PC-9 (cell line): ENCODE results near the gene OCA2. TPM values are rescaled to one million over a fixed set of nuclear protein-coding genes. Genes with fewer than 3 reads are reported as not detected.

Source experiments
- BruUV-seq: library from RNA; stranded (reverse); fragments of 400-500 nt; replicated peaks from 2 replicates; lab custom pipeline; 2021; lab: Mats Ljungman, UMichigan
- CTCF ChIA-PET: fragments of 300-600 bp; sonication (Branson Sonifier 250); formaldehyde crosslinking; loops from one replicate; lab custom pipeline; 2022; ENCODE audit warnings: antibody characterized with exemption; lab: Charles Lee
- POLR2A ChIA-PET: fragments of 300-600 bp; sonication (Branson Sonifier 250); formaldehyde crosslinking; loops from one replicate; lab custom pipeline; 2022; ENCODE audit warnings: antibody characterized with exemption; ENCODE audit not compliant: unreplicated experiment; lab: Charles Lee
- DNase-seq, 2 experiments: peaks; one replicate each; pipeline versions ENCODE4 v3.0.0 to v3.0.0-alpha.2; 2015 to 2022; ENCODE audit warnings: mixed read lengths in 1 of 2
- H2AFZ ChIP-seq: fragments of 200-600 bp; sonication (generic); 2 replicates; pipeline ENCODE4 v1.8.1; 2017; ENCODE audit warnings: antibody characterized with exemption
- H3F3A ChIP-seq: fragments of 200-600 bp; sonication (generic); 2 replicates; pipeline ENCODE4 v1.8.1; 2017; ENCODE audit warnings: antibody characterized with exemption, mild to moderate bottlenecking, low read depth; ENCODE audit not compliant: insufficient read depth
- H3K27ac ChIP-seq: fragments of 200-600 bp; sonication (generic); 2 replicates; pipeline ENCODE4 v1.6.1; 2016; ENCODE audit warnings: mixed run types
- H3K27me3 ChIP-seq: fragments of 200-600 bp; sonication (generic); 2 replicates; pipeline ENCODE4 v1.6.1; 2016; ENCODE audit warnings: low read depth, mixed run types; ENCODE audit not compliant: insufficient read depth
- H3K36me3 ChIP-seq: fragments of 200-600 bp; sonication (generic); 2 replicates; pipeline ENCODE4 v1.6.1; 2016; ENCODE audit warnings: low read depth, mixed run types
- H3K4me1 ChIP-seq: fragments of 200-600 bp; sonication (generic); replicated peaks from 2 replicates; pipeline ENCODE4 v1.6.1; 2016; ENCODE audit warnings: mixed run types; ENCODE audit not compliant: insufficient read depth
- H3K4me2 ChIP-seq: fragments of 200-600 bp; sonication (generic); 2 replicates; pipeline ENCODE4 v1.6.1; 2017; ENCODE audit warnings: mixed run types
- H3K4me3 ChIP-seq: fragments of 200-600 bp; sonication (generic); 2 replicates; pipeline ENCODE4 v1.6.1; 2016; ENCODE audit warnings: mixed run types
- H3K79me2 ChIP-seq: fragments of 200-600 bp; sonication (generic); 2 replicates; pipeline ENCODE4 v1.6.1; 2017; ENCODE audit warnings: low read depth, mixed run types
- H3K9me2 ChIP-seq: fragments of 200-600 bp; sonication (generic); 2 replicates; pipeline ENCODE4 v1.8.1; 2017; ENCODE audit warnings: mild to moderate bottlenecking; ENCODE audit not compliant: insufficient read depth
- H3K9me3 ChIP-seq: fragments of 200-600 bp; sonication (generic); 2 replicates; pipeline ENCODE4 v1.8.1; 2016; ENCODE audit warnings: low read depth; ENCODE audit not compliant: insufficient read depth
- H4K20me1 ChIP-seq: fragments of 200-600 bp; sonication (generic); 2 replicates; pipeline ENCODE4 v1.8.1; 2017; ENCODE audit not compliant: insufficient read depth
- EZH2 ChIP-seq: fragments of 200-600 bp; sonication (generic); IDR thresholded peaks from 2 replicates; pipeline ENCODE4 v1.8.0; 2017; ENCODE audit warnings: antibody characterized with exemption, low read depth
- intact Hi-C: fragments of 100-400 bp; cut with micrococcal nuclease; formaldehyde crosslinking; loops from one replicate; pipeline ENCODE4 v1.10.0; 2022; ENCODE audit not compliant: unreplicated experiment
- total RNA-seq: library from RNA; stranded (reverse); gene quantifications from 2 replicates; pipeline ENCODE4 v1.2.3, GENCODE V29; 2021
- TF ChIP-seq, protein P1 (sequence below): fragments of 200-600 bp; sonication (generic); conservative IDR thresholded peaks from 2 replicates; pipeline ENCODE4 v1.6.1; 2017; ENCODE audit warnings: mixed run types, antibody characterized with exemption, mild to moderate bottlenecking, moderate library complexity

OCA2 gene
- total RNA-seq, 1 experiment from 2014 or later, result not detected

DNA sequence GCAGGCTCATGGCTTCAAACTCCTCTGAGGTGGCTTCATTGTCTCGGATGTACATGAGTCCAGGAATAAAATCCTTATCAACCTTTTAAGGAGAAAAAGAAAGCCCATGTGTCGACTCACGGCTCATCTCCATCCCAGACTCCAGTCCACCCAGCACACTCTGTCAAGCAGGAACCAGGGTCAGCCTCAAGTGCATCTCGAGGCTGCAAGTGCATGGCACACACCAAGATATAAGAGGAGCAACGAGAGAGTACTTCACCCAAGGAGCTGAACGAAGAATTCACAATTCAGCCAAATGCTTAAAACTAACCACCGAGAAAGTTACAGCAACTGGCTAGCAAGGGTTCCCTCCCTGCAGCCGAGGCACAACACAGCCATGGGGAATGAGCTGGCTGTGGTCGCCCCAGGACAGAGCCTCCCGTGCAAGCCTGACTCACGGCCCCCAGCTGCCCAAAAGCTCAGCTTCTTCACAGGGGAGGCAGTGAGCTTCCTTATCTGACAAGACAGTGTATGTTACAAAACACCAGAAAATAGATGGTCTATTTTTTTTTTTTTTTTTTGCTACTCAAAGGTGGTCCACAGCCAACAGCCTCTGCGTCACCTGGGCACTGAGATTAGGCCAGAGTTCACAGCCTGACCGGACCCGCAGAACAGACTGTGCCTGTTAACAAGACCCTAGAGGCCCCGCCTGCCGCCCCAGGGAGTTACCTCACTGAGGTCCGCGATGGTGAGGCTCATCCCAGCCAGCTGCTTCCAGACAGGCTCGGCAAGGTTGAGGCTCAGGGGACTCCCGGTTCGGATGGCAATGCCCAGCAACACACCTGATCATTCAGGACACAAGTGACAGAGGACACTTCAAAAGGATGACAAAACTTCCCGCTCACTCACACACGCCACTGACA is 15.9 kb upstream of the OCA2 start:
- no peak for DNase-seq
- H3K4me2 ChIP-seq, result no peak overlapping the region
- CTCF ChIA-PET, result no interaction called here
- no peak overlapping the region for H3K27ac ChIP-seq
- H3K4me1 ChIP-seq, result no peaks in the 10 kb centered on the region
- POLR2A ChIA-PET, result interaction anchor here (0.6 kb wide), 1 partner anchor 108 kb away, joined by 5 read pairs; no protein-coding TSS in a partner anchor
- H3K27me3 ChIP-seq, result no peaks in the 10 kb centered on the region
- no TSS peak for BruUV-seq
- H3K36me3 ChIP-seq, result no peaks in the 10 kb centered on the region
- H3K4me3 ChIP-seq, result no peak overlapping the region
- no peak overlapping the region for H2AFZ ChIP-seq
- TF ChIP-seq EZH2, result no peak
- TF ChIP-seq, protein P1, sequence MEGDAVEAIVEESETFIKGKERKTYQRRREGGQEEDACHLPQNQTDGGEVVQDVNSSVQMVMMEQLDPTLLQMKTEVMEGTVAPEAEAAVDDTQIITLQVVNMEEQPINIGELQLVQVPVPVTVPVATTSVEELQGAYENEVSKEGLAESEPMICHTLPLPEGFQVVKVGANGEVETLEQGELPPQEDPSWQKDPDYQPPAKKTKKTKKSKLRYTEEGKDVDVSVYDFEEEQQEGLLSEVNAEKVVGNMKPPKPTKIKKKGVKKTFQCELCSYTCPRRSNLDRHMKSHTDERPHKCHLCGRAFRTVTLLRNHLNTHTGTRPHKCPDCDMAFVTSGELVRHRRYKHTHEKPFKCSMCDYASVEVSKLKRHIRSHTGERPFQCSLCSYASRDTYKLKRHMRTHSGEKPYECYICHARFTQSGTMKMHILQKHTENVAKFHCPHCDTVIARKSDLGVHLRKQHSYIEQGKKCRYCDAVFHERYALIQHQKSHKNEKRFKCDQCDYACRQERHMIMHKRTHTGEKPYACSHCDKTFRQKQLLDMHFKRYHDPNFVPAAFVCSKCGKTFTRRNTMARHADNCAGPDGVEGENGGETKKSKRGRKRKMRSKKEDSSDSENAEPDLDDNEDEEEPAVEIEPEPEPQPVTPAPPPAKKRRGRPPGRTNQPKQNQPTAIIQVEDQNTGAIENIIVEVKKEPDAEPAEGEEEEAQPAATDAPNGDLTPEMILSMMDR, result no peak
- no peaks in the 10 kb centered on the region for H3F3A ChIP-seq
- no peaks in the 10 kb centered on the region for H3K9me3 ChIP-seq
- intact Hi-C loops, result no loop called here
- H3K9me2 ChIP-seq, result no peaks in the 10 kb centered on the region
- H4K20me1 ChIP-seq, result no peaks in the 10 kb centered on the region
- H3K79me2 ChIP-seq, result no peaks in the 10 kb centered on the region

DNA sequence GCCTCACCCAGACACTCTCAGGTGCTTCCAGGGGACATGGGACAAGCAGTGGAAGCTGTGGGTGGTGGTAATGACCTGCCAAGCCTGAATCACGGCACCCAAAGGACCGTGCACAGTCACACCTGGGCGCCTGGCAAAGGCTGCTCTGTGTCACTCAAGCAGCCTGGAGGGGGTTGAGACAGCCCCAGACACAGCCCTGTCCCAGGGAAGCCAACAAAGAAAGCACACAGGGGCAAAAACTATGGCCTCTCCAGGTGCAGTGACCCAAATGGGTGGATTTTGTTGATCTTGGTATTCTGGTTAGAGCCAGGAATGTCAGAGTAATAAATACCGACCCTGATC is 15.0 kb upstream of the OCA2 start:
- Histone ChIP-seq H3K9me3 (no peaks in the 10 kb centered on the region), H3K9me2 (no peaks in the 10 kb centered on the region), H3K79me2 (no peaks in the 10 kb centered on the region), H3K4me2 (no peak overlapping the region), H3K4me3 (no peak overlapping the region), H3K4me1 (no peaks in the 10 kb centered on the region), H3K27ac (no peak overlapping the region), H3F3A (no peaks in the 10 kb centered on the region), H3K27me3 (no peaks in the 10 kb centered on the region), H3K36me3 (no peaks in the 10 kb centered on the region), H4K20me1 (no peaks in the 10 kb centered on the region), H2AFZ (no peak overlapping the region)
- no peak for DNase-seq
- BruUV-seq, result no TSS peak
- intact Hi-C loops, result no loop called here
- no peak for TF ChIP-seq EZH2
- TF ChIP-seq, protein P1, result no peak
- ChIA-PET CTCF (no interaction called here), POLR2A (no interaction called here)

DNA sequence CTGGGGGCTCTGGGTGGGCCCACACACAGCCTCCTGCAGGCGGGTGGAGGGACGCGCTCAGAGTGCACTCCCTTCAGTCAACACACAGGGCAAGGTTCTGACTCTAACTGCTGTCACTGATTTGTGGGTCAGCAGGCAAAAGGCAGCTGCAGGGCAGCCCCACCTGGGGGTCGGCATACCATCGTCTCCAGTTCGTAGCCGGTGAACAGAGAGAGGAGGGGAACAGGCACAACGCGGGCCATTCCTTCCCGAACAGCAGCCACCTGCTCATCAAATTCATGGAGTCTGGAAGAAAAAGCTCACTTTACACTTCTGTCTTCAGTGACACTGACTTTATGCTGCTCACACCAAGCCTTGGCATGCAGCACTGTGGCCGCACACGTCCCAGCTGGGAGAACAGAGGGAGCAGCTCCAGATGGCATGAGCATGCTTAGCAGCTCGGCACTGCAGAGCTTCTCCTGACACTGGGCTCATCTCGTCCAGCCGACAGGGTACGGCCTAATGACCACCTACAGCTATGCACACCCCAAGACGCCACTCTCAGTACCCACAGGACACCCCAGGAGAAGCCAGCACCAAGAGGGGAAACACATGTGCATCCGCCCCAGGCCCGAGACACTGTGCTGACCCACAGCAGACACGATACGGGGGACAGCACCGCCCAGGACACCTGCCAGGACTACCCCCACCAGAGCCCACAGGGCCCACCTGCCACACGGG is 14.4 kb upstream of the OCA2 start:
- TF ChIP-seq, protein P1, result no peak
- TF ChIP-seq EZH2, result no peak
- H4K20me1 ChIP-seq, result no peaks in the 10 kb centered on the region
- H3K4me1 ChIP-seq, result no peaks in the 10 kb centered on the region
- no peak overlapping the region for H2AFZ ChIP-seq
- no peaks in the 10 kb centered on the region for H3K79me2 ChIP-seq
- H3K4me2 ChIP-seq, result no peak overlapping the region
- no peaks in the 10 kb centered on the region for H3K36me3 ChIP-seq
- ChIA-PET CTCF (no interaction called here), POLR2A (interaction anchor here (0.6 kb wide), 1 partner anchor 21 kb away, joined by 9 read pairs; no protein-coding TSS in a partner anchor)
- H3K4me3 ChIP-seq, result no peak overlapping the region
- intact Hi-C loops, result no loop called here
- H3K9me2 ChIP-seq, result no peaks in the 10 kb centered on the region
- DNase-seq, result no peak
- no peaks in the 10 kb centered on the region for H3F3A ChIP-seq
- H3K9me3 ChIP-seq, result no peaks in the 10 kb centered on the region
- no peak overlapping the region for H3K27ac ChIP-seq
- H3K27me3 ChIP-seq, result no peaks in the 10 kb centered on the region
- no TSS peak for BruUV-seq
